Caco-2 (cell line): Measurements from ENCODE around the gene LHPP. TPM values are rescaled to one million over a fixed set of nuclear protein-coding genes. Genes with fewer than 3 reads are reported as not detected.

Source experiments
- BruUV-seq: library from RNA; stranded (reverse); fragments of 400-500 nt; replicated peaks from 2 replicates; lab custom pipeline; 2021; lab: Mats Ljungman, UMichigan
- CTCF ChIA-PET: fragments of 300-600 bp; sonication (Branson Sonifier 250); formaldehyde crosslinking; loops from one replicate; lab custom pipeline; 2022; ENCODE audit warnings: antibody characterized with exemption; lab: Charles Lee
- POLR2A ChIA-PET: fragments of 300-600 bp; sonication (Branson Sonifier 250); formaldehyde crosslinking; loops from one replicate; lab custom pipeline; 2022; ENCODE audit warnings: antibody characterized with exemption; lab: Charles Lee
- DNase-seq, 2 experiments: peaks; one replicate each; pipeline versions ENCODE4 v3.0.0 to v3.0.0-alpha.2; 2020 to 2022
- H3K27me3 ChIP-seq: replicated peaks from 2 replicates; pipeline ENCODE4 v1.6.0; 2011; ENCODE audit warnings: low read length; ENCODE audit not compliant: control insufficient read depth, insufficient read depth
- H3K36me3 ChIP-seq: 2 replicates; pipeline ENCODE4 v1.5.1; 2011; ENCODE audit warnings: low read length; ENCODE audit not compliant: control insufficient read depth, insufficient read depth
- H3K4me1 ChIP-seq: fragments of 250-450 bp; sonication (Bioruptor Pico); 2 replicates; pipeline ENCODE4 v1.5.1; 2020; ENCODE audit warnings: mild to moderate bottlenecking
- H3K4me3 ChIP-seq: 2 replicates; pipeline ENCODE4 v1.5.1; 2011; ENCODE audit warnings: low read depth, mild to moderate bottlenecking, control low read depth, low read length
- H3K9me3 ChIP-seq: fragments of 250-450 bp; sonication (Bioruptor Pico); 2 replicates; pipeline ENCODE4 v1.5.1; 2020; ENCODE audit warnings: mild to moderate bottlenecking, moderate library complexity
- H3K27ac Mint-ChIP-seq: one replicate; pipeline ENCODE4 v1.8.0; 2022; ENCODE audit warnings: mixed read lengths; ENCODE audit not compliant: unreplicated experiment
- H3K27me3 Mint-ChIP-seq: one replicate; pipeline ENCODE4 v1.8.0; 2022; ENCODE audit warnings: mixed read lengths; ENCODE audit not compliant: insufficient read depth, unreplicated experiment
- H3K36me3 Mint-ChIP-seq: one replicate; pipeline ENCODE4 v1.8.0; 2022; ENCODE audit warnings: mild to moderate bottlenecking, mixed read lengths; ENCODE audit not compliant: insufficient read depth, unreplicated experiment
- H3K4me1 Mint-ChIP-seq: one replicate; pipeline ENCODE4 v1.8.0; 2022; ENCODE audit warnings: low read depth, mixed read lengths; ENCODE audit not compliant: unreplicated experiment
- H3K4me3 Mint-ChIP-seq: one replicate; pipeline ENCODE4 v1.8.0; 2022; ENCODE audit warnings: mild to moderate bottlenecking, moderate library complexity, mixed read lengths; ENCODE audit not compliant: unreplicated experiment
- H3K9me3 Mint-ChIP-seq: one replicate; pipeline ENCODE4 v1.8.0; 2022; ENCODE audit warnings: mixed read lengths; ENCODE audit not compliant: unreplicated experiment
- intact Hi-C: fragments of 100-400 bp; cut with micrococcal nuclease; formaldehyde crosslinking; loops from one replicate; pipeline ENCODE4 v1.10.0; 2022; ENCODE audit not compliant: unreplicated experiment
- total RNA-seq: library from RNA; stranded (reverse); gene quantifications from 2 replicates; pipeline ENCODE4 v1.2.3, GENCODE V29; 2022
- TF ChIP-seq, protein P1 (sequence below), 2 experiments: fragments of 200-600 bp in 1 of 2; IDR thresholded peaks; 1 replicate in 1 of 2; 2 replicates in 1 of 2; pipeline versions ENCODE4 v1.5.1 to v1.8.0; 2011 to 2022; ENCODE audit warnings: antibody characterized with exemption in 1 of 2, control low read depth in 1 of 2, inconsistent platforms in 1 of 2, low read depth in 1 of 2, low read length in 1 of 2, mild to moderate bottlenecking in 1 of 2, moderate library complexity in 1 of 2; ENCODE audit not compliant: insufficient read depth in 1 of 2, severe bottlenecking in 1 of 2, unreplicated experiment in 1 of 2

The LHPP gene
- total RNA-seq, 1 experiment from 2014 or later, result 15.9 TPM

GRCh38 chr10:124600051-124600880, 138.6 kb downstream of the LHPP start:
- no peaks in the 10 kb centered on the region for H3K9me3 ChIP-seq
- DNase-seq, result no peak
- H3K27ac Mint-ChIP-seq, result no peak overlapping the region
- no peaks in the 10 kb centered on the region for H3K27me3 ChIP-seq
- no peaks in the 10 kb centered on the region for H3K9me3 Mint-ChIP-seq
- no peaks in the 10 kb centered on the region for H3K4me1 Mint-ChIP-seq
- H3K4me1 ChIP-seq, result peaks cover 9% of the 10 kb centered on the region
- H3K36me3 Mint-ChIP-seq, result peaks cover 3% of the 10 kb centered on the region
- no peak overlapping the region for H3K4me3 Mint-ChIP-seq
- no TSS peak for BruUV-seq
- H3K36me3 ChIP-seq, result no peaks in the 10 kb centered on the region
- intact Hi-C loops, result no loop called here
- no peaks in the 10 kb centered on the region for H3K27me3 Mint-ChIP-seq
- ChIA-PET CTCF (interaction anchor here (0.8 kb wide), 1 partner anchor 36 kb away, joined by 3 read pairs; no protein-coding TSS in a partner anchor), POLR2A (no interaction called here)
- TF ChIP-seq, protein P1, sequence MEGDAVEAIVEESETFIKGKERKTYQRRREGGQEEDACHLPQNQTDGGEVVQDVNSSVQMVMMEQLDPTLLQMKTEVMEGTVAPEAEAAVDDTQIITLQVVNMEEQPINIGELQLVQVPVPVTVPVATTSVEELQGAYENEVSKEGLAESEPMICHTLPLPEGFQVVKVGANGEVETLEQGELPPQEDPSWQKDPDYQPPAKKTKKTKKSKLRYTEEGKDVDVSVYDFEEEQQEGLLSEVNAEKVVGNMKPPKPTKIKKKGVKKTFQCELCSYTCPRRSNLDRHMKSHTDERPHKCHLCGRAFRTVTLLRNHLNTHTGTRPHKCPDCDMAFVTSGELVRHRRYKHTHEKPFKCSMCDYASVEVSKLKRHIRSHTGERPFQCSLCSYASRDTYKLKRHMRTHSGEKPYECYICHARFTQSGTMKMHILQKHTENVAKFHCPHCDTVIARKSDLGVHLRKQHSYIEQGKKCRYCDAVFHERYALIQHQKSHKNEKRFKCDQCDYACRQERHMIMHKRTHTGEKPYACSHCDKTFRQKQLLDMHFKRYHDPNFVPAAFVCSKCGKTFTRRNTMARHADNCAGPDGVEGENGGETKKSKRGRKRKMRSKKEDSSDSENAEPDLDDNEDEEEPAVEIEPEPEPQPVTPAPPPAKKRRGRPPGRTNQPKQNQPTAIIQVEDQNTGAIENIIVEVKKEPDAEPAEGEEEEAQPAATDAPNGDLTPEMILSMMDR (IDR thresholded peaks at IDR 0.05; ENCODE audit: insufficient read depth in 1 of 2, low read depth in 1 of 2, low read length in 1 of 2, severe bottlenecking in 1 of 2, unreplicated experiment in 1 of 2), result no peak
- H3K4me3 ChIP-seq, result no peak overlapping the region

GRCh38 chr10:124601016-124601415, 139.4 kb downstream of the LHPP start:
- H3K9me3 ChIP-seq, result no peaks in the 10 kb centered on the region
- intact Hi-C loops, result no loop called here
- H3K4me1 Mint-ChIP-seq, result no peaks in the 10 kb centered on the region
- H3K27me3 ChIP-seq, result no peaks in the 10 kb centered on the region
- H3K4me3 ChIP-seq, result no peak overlapping the region
- ChIA-PET CTCF (interaction anchor here (0.7 kb wide), 1 partner anchor 92 kb away, joined by 4 read pairs; no protein-coding TSS in a partner anchor), POLR2A (no interaction called here)
- TF ChIP-seq, protein P1 (IDR thresholded peaks at IDR 0.05; ENCODE audit: insufficient read depth in 1 of 2, low read depth in 1 of 2, low read length in 1 of 2, severe bottlenecking in 1 of 2, unreplicated experiment in 1 of 2), result no peak
- no peak overlapping the region for H3K4me3 Mint-ChIP-seq
- no peaks in the 10 kb centered on the region for H3K36me3 ChIP-seq
- H3K9me3 Mint-ChIP-seq, result no peaks in the 10 kb centered on the region
- peaks cover 9% of the 10 kb centered on the region for H3K4me1 ChIP-seq
- no TSS peak for BruUV-seq
- H3K36me3 Mint-ChIP-seq, result peaks cover 5% of the 10 kb centered on the region
- no peak for DNase-seq
- H3K27me3 Mint-ChIP-seq, result no peaks in the 10 kb centered on the region
- no peak overlapping the region for H3K27ac Mint-ChIP-seq

GRCh38 chr10:124601431-124602120, 140.0 kb downstream of the LHPP start:
- Mint-ChIP-seq H3K4me3 (no peak overlapping the region), H3K4me1 (no peaks in the 10 kb centered on the region), H3K27me3 (no peaks in the 10 kb centered on the region), H3K27ac (no peak overlapping the region), H3K36me3 (peaks cover 5% of the 10 kb centered on the region), H3K9me3 (no peaks in the 10 kb centered on the region)
- CTCF ChIA-PET, result interaction anchor here (0.6 to 0.7 kb wide), 2 partner anchors 11 to 92 kb away, joined by 3 to 4 read pairs; no protein-coding TSS in a partner anchor
- no peaks in the 10 kb centered on the region for H3K9me3 ChIP-seq
- H3K4me1 ChIP-seq, result peaks cover 9% of the 10 kb centered on the region
- no peaks in the 10 kb centered on the region for H3K27me3 ChIP-seq
- POLR2A ChIA-PET, result interaction anchor here (0.6 kb wide), 1 partner anchor 1723 kb away, joined by 3 read pairs; no protein-coding TSS in a partner anchor
- no TSS peak for BruUV-seq
- H3K4me3 ChIP-seq, result no peak overlapping the region
- TF ChIP-seq, protein P1 (IDR thresholded peaks at IDR 0.05; ENCODE audit: insufficient read depth in 1 of 2, low read depth in 1 of 2, low read length in 1 of 2, severe bottlenecking in 1 of 2, unreplicated experiment in 1 of 2), result no peak
- intact Hi-C loops, result no loop called here
- no peak for DNase-seq
- no peaks in the 10 kb centered on the region for H3K36me3 ChIP-seq
